Measurements from ENCODE around the gene ARGLU1. TPM values are rescaled to one million over a fixed set of nuclear protein-coding genes. Genes with fewer than 3 reads are reported as not detected.

Gene ARGLU1
- total RNA-seq, 1 experiment from 2014 or later, result 96.9 TPM

DNA sequence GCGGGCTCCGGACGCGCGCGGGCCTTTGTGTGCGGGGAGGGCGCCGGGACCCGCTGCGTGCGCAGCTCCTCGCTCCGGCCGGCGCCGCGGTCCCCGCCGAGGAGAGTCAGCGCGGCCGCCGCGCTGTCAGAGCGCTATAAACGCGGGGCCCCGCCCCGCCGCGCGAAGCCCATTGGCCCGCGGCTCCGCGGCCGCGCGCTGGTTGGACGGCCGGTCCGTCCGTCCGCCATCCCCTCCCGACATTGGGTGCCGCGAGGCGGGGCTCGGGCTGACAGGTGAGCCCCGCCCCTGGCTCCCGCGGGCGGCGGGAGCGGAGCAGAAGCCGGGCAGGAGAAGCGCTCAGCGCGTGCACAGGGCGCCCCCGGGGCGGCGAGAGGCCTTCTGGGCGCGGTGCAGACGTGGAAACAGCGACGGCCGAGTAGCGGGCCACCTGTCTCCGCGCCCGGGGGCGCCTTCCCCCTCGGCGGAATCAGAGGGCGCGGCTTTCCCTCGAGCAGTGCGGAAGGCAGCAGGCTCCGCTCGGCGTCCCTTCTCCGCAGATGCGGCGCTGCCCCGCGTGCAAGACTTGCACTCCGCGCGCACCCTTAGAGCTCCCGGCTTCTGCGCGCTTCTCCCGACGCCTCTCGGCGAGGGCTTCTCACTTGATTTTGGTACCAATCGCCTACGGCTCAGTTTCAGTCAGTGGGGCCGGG lies 32.2 kb downstream of the ARGLU1 start, which contains the start of gene EFNB2:
EFNB2 (minus strand) TSS at position 111 of the 692 bp plus-strand sequence. CDS start 698 bp downstream, outside the sequence.
- Histone ChIP-seq H3K79me1 (ENCODE audit: insufficient read depth, low read depth, low read length, poor library complexity, severe bottlenecking) (no peaks in the 10 kb centered on the region), H4K8ac (replicated peaks; ENCODE audit: insufficient read length, low read depth, low read length) (no peak within 1 kb of the TSS), H3K27ac (ENCODE audit: insufficient read length, low read depth, low read length) (no peak within 1 kb of the TSS), H2BK15ac (ENCODE audit: low read depth, low read length) (no peak within 1 kb of the TSS), H3K27me3 (ENCODE audit: insufficient read depth, low read length) (peaks cover 5% of the 10 kb centered on the region; the same call in 1 of the 2 replicates), H3K4me2 (ENCODE audit: insufficient read depth, insufficient read length, low read length) (peak within 1 kb of the TSS; percentile 94), H3K18ac (ENCODE audit: insufficient read length, low read depth, low read length) (no peak within 1 kb of the TSS), H3K14ac (ENCODE audit: insufficient read depth, low read length) (no peak within 1 kb of the TSS), H3K79me2 (ENCODE audit: insufficient read depth, low read length) (peaks cover 1% of the 10 kb centered on the region; the same call in 1 of the 2 replicates), H3K23ac (ENCODE audit: insufficient read length, low read depth, low read length) (no peak within 1 kb of the TSS), H2BK12ac (ENCODE audit: insufficient read length, low read depth, low read length) (no peak within 1 kb of the TSS), H3K23me2 (ENCODE audit: insufficient read length, low read depth, low read length, poor library complexity, severe bottlenecking) (peaks cover 19% of the 10 kb centered on the region), H4K91ac (ENCODE audit: insufficient read length, low read depth, low read length) (no peak within 1 kb of the TSS), H3K4ac (ENCODE audit: low read depth, low read length) (no peak within 1 kb of the TSS), H3T11ph (ENCODE audit: low read length) (no peak within 1 kb of the TSS), H2AFZ (ENCODE audit: low read length) (no peak within 1 kb of the TSS), H2AK5ac (ENCODE audit: insufficient read length, low read length) (no peak within 1 kb of the TSS), H2BK20ac (ENCODE audit: low read depth, low read length, poor library complexity, severe bottlenecking) (no peak within 1 kb of the TSS), H4K20me1 (ENCODE audit: control insufficient read depth, insufficient read depth, insufficient read length) (no peaks in the 10 kb centered on the region), H2BK5ac (ENCODE audit: insufficient read length, low read length) (no peak within 1 kb of the TSS), H4K5ac (ENCODE audit: insufficient read length, low read depth, low read length) (no peak within 1 kb of the TSS), H3K56ac (ENCODE audit: insufficient read length, low read depth, low read length) (no peak within 1 kb of the TSS), H3K9me3 (ENCODE audit: control insufficient read depth, low read depth, low read length) (no peaks in the 10 kb centered on the region), H3K9ac (ENCODE audit: extremely low read depth, insufficient read length, low read length) (no peak within 1 kb of the TSS), H3K4me1 (ENCODE audit: insufficient read depth, low read length) (peaks cover 6% of the 10 kb centered on the region; the same call in 1 of the 2 replicates), H2BK120ac (ENCODE audit: low read depth, low read length, poor library complexity, severe bottlenecking) (no peak within 1 kb of the TSS)
- Mint-ChIP-seq H3K27ac (peak within 1 kb of the TSS in 2 of 3 experiments; percentile 77 to 84; a peak in 3 of 7 replicates), H3K4me1 (peaks cover 34 to 46% of the 10 kb centered on the region in 2 experiments), H3K4me3 (peak within 1 kb of the TSS; percentile 79 to 94), H3K9me3 (no peaks in the 10 kb centered on the region; a peak in 1 of 5 replicates), H3K36me3 (ENCODE audit: insufficient read depth in 1 of 3, low read depth in 3 of 3) (peaks cover under 1 to 4% (median 2%) of the 10 kb centered on the region in 3 experiments; a peak in 4 of 7 replicates), H3K27me3 (ENCODE audit: low read depth) (peaks cover 21% of the 10 kb centered on the region)
- peak; percentile 93 for DNase-seq
- TF ChIP-seq, protein P1, sequence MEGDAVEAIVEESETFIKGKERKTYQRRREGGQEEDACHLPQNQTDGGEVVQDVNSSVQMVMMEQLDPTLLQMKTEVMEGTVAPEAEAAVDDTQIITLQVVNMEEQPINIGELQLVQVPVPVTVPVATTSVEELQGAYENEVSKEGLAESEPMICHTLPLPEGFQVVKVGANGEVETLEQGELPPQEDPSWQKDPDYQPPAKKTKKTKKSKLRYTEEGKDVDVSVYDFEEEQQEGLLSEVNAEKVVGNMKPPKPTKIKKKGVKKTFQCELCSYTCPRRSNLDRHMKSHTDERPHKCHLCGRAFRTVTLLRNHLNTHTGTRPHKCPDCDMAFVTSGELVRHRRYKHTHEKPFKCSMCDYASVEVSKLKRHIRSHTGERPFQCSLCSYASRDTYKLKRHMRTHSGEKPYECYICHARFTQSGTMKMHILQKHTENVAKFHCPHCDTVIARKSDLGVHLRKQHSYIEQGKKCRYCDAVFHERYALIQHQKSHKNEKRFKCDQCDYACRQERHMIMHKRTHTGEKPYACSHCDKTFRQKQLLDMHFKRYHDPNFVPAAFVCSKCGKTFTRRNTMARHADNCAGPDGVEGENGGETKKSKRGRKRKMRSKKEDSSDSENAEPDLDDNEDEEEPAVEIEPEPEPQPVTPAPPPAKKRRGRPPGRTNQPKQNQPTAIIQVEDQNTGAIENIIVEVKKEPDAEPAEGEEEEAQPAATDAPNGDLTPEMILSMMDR (conservative IDR thresholded peaks at IDR 0.05), result no peak
- no CpG with 5 or more reads among the region's 102 CpGs for WGBS (ENCODE audit: extremely low coverage, insufficient read length, low lambda C conversion rate)
